Measurements from ENCODE around the gene CNDP1.

Gene CNDP1

DNA sequence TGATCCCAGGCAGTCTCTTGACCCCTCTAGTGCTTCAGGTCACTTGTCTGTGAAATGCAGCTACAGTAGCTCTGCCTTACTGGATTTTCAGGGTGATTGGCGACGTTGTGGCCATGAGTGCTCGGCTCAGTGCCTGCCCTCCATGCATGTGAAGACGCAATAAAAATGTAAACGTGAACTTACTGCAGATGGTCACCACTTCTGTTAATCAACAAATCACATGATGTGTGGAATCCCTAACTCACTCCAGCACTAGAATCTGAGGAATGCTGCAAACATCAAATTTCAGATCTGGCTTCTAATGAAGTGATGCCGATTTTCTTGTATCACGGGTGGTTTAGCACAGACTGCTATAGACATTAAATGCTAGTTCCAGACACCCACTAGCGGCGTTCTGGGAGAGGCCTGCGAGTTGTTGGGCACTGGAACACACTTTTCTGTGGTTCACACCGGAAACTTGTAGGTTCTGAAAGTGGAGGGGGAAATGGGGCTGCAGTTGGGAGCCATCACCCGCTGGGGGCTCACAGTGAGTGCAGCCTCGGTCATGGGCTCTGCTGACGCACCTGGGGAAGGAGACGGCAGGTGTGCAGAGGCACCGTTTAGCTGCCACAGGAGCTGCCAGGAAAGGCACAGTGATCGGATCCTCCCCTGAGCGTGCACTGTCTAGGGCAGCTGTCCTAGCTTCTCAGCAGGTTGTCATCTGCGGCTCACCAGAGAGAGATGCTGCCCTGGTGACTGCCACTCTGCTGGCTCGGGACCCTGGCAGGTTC is 6.5 kb downstream of the CNDP1 start:
- Mint-ChIP-seq H3K27me3 (ENCODE audit: low read depth) (no peaks in the 10 kb centered on the region), H3K4me3 (no peak overlapping the region), H3K27ac (no peak overlapping the region), H3K9me3 (no peaks in the 10 kb centered on the region), H3K4me1 (ENCODE audit: low read depth) (no peaks in the 10 kb centered on the region), H3K36me3 (ENCODE audit: low read depth) (no peaks in the 10 kb centered on the region)

DNA sequence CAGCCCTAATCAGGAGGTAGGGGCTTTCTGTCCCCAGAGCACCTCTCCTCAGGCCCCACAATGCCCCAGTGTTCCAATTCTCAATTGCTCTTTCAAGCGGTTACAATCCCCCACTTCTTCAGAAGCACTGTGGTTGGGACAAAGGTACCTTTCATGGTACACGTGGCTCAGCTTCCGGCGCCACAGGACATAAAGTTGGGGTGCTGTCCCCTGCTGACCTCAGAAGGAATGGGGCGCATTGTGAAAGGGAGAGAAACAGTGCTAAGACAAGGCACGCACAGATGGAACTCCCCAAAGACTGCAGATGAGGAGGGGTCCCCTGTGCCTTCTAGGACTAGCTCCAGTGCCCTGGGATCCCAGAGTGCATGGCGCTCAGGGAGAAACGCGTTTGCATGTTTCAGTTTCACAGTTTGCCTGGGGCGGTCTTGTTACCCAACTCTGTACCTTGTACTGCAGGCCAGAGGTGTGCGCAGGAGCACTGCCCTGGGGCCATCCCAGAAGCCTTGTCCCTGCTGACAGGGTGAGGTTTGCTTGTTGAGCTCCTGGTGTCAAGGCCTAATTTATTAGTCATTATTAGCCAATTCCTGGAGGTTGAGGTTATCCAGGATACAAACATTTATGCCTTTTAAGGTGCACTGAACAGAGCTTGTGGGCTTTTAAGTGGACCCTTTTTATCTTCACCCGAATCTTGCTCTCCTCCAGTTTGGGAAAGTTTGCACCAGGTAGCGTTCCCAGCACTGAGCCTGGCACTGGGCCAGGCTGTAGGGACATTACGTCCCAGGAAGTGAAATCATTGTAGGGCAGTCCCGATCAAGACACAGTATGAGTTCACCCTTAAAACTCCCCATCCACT is 7.6 kb downstream of the CNDP1 start:
- Mint-ChIP-seq H3K9me3 (no peaks in the 10 kb centered on the region), H3K4me3 (no peak overlapping the region), H3K27ac (no peak overlapping the region), H3K27me3 (ENCODE audit: low read depth) (no peaks in the 10 kb centered on the region), H3K36me3 (ENCODE audit: low read depth) (no peaks in the 10 kb centered on the region), H3K4me1 (ENCODE audit: low read depth) (peaks cover 2% of the 10 kb centered on the region)

DNA sequence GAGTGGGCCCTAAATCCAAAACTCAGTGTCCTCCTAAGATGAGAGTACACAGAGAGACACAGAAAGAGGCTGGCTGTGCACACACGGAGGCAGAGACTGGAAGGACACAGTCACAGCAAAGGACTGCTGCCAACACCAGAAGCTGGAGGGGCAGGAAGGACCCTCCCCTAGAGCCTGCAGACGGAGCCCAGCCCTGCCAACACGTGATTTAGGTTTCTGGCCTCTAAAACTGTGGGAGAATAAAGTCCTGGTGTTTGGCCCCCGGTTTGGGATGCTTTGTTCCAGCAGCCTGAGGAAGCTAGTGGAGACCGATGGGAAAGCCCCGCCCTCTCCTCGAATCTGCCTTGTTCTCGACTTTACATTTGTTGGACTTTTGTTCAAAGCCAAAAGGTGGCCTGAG is 10.6 kb downstream of the CNDP1 start:
- Mint-ChIP-seq H3K9me3 (peaks cover 21% of the 10 kb centered on the region), H3K36me3 (ENCODE audit: low read depth) (no peaks in the 10 kb centered on the region), H3K4me3 (no peak overlapping the region), H3K27me3 (ENCODE audit: low read depth) (no peaks in the 10 kb centered on the region), H3K27ac (no peak overlapping the region), H3K4me1 (ENCODE audit: low read depth) (peaks cover 7% of the 10 kb centered on the region)

DNA sequence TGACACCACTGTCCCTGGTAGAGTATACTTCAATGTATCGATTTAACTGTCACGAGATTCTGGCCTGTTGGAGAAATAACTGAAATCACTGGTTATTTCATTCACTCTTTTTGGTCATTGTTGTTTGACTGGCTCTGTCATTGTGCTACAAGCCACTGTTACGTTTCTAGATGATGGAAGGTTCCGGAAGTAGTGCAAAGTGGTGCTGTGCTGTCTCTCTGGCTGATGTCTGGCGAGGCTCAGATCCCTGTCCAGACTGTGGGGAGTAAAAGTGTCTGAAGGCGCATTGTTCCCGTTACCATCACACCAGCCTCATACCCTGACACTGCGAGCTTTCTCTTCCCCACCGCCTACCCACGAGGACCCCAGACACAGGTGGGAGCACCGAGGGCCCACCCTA is 11.7 kb downstream of the CNDP1 start:
- H3K27me3 Mint-ChIP-seq (ENCODE audit: low read depth), result no peaks in the 10 kb centered on the region
- no peaks in the 10 kb centered on the region for H3K36me3 Mint-ChIP-seq (ENCODE audit: low read depth)
- H3K9me3 Mint-ChIP-seq, result peaks cover 25% of the 10 kb centered on the region
- H3K27ac Mint-ChIP-seq, result no peak overlapping the region
- H3K4me1 Mint-ChIP-seq (ENCODE audit: low read depth), result peaks cover 7% of the 10 kb centered on the region
- no peak overlapping the region for H3K4me3 Mint-ChIP-seq

DNA sequence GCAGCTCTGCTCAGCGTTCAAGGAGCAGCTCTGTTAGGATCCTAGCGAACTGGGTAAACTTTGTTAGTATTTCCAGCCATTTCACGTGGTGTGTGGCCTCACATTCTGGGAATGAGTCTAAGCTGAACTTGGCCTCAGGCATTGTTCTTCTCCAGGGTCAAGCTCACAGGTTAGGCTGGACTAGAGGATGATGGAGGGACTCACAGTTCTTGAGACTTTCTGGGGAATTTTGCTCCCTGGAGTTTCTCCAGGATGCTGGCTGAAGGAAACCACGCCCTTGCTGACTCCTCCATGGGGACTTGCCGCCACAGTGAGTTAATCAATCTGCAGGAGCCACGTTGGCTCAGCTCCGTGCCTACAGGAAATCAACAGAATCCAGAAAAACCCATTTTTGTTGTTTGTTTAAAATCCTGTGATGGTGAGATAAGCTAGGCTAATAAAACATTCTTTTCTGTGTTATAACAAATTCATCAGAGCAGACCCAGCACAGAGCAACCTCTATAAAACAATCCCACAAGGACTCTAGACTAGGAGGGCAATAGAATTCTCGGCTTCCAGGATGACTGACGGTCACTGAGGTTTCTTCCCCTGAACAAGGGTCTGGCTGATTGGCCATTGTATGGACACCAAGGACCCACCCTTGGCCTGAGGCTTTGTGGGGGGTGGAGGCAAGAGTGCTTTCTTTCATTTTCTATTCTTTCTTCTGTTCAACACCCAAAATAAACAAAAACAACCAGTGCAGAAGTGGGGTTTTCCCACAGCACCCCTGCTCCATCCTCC is 12.6 kb downstream of the CNDP1 start:
- Mint-ChIP-seq H3K9me3 (peaks cover 25% of the 10 kb centered on the region), H3K27ac (no peak overlapping the region), H3K36me3 (ENCODE audit: low read depth) (no peaks in the 10 kb centered on the region), H3K27me3 (ENCODE audit: low read depth) (no peaks in the 10 kb centered on the region), H3K4me1 (ENCODE audit: low read depth) (peaks cover 9% of the 10 kb centered on the region), H3K4me3 (no peak overlapping the region)

DNA sequence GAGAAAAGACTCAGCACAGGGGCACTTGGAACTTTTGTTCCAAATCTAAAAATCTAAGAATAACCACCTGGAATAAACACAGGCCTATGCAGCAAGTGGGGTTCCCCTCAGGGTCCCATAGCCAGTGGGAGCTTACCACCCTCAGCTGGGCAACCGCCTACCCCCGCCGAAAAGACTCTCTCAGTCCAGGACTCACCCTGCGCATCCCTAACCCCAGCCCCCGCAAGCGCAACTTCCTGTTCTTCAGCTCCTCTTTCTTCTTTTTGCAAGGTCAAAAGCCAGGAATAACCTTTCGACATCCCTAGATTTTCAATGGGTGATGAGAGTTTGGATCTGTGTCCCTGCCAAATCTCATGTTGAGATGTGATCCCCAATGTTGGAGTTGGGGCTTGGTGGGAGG is 13.6 kb downstream of the CNDP1 start:
- no peaks in the 10 kb centered on the region for H3K36me3 Mint-ChIP-seq (ENCODE audit: low read depth)
- H3K27ac Mint-ChIP-seq, result no peak overlapping the region
- no peak overlapping the region for H3K4me3 Mint-ChIP-seq
- peaks cover 9% of the 10 kb centered on the region for H3K4me1 Mint-ChIP-seq (ENCODE audit: low read depth)
- peaks cover 25% of the 10 kb centered on the region for H3K9me3 Mint-ChIP-seq
- H3K27me3 Mint-ChIP-seq (ENCODE audit: low read depth), result no peaks in the 10 kb centered on the region

DNA sequence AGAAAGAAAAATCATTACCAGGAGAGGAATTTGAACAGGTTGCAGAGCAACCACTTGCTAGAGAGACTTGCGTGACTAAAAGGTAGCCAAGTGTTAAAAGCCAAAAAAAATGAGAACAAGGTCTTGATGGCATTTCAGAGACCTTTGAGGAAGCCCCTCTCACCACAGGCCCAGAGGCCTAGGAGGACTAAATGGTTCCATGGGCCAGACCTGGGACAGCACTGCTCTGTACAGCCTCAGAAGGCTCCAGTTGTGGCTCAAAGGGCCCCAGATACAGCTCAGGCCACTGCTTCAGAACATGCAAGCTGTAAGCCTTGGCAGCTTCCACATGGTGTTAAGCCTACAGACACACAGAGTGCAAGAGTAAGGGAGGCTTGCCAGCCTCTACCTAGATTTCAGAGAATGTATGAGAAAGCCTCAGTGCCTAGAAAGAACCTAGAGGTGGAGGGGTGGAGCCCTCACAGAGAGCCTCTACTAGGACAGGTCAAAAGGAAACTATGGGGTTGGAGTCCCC is 15.3 kb downstream of the CNDP1 start:
- Mint-ChIP-seq H3K4me3 (no peak overlapping the region), H3K9me3 (peaks cover 25% of the 10 kb centered on the region), H3K36me3 (ENCODE audit: low read depth) (no peaks in the 10 kb centered on the region), H3K27ac (no peak overlapping the region), H3K4me1 (ENCODE audit: low read depth) (peaks cover 9% of the 10 kb centered on the region), H3K27me3 (ENCODE audit: low read depth) (peaks cover 3% of the 10 kb centered on the region)

- Mint-ChIP-seq H3K27me3 (ENCODE audit: low read depth) (peaks cover 3% of the 10 kb centered on the region), H3K36me3 (ENCODE audit: low read depth) (no peaks in the 10 kb centered on the region), H3K4me1 (ENCODE audit: low read depth) (peaks cover 9% of the 10 kb centered on the region), H3K27ac (no peak overlapping the region), H3K9me3 (peaks cover 25% of the 10 kb centered on the region), H3K4me3 (no peak overlapping the region)
Measured at GRCh38 chr18:74550886-74551285, 16.6 kb downstream of the CNDP1 start.

GRCh38 chr18:74551452-74551851 is 17.2 kb downstream of the CNDP1 start:
- no peak overlapping the region for H3K27ac Mint-ChIP-seq
- H3K27me3 Mint-ChIP-seq (ENCODE audit: low read depth), result peaks cover 3% of the 10 kb centered on the region
- peaks cover 9% of the 10 kb centered on the region for H3K4me1 Mint-ChIP-seq (ENCODE audit: low read depth)
- no peak overlapping the region for H3K4me3 Mint-ChIP-seq
- no peaks in the 10 kb centered on the region for H3K36me3 Mint-ChIP-seq (ENCODE audit: low read depth)
- H3K9me3 Mint-ChIP-seq, result peaks cover 25% of the 10 kb centered on the region

DNA sequence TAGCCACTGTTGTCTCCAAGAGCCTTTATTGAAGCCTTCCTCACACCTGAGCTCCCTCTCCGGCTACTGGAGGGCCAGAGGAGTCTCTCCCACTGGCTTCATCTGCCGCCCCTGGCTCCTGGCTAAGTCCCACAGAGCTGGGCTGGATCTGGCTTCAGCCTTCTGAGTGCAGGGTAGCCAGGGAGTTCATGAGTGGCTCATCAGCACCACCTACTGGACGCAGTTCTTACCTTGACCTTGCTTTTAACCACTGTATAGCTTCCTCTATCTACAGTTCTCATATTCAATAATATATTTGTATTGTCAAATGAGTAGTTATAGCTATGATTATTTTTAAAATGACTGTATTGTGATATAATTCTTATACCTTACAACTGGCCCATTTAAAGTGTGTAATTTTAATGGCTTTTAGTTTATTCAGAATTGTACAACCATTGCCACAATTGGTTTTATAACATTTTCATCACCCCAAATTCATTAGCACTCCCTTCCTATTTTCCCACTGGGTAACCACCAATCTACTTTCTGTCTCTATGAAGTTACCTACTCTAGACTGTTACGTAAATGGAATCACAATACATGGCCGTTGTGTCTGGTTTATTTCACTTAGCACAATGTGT is 17.7 kb downstream of the CNDP1 start:
- Mint-ChIP-seq H3K27ac (no peak overlapping the region), H3K4me1 (ENCODE audit: low read depth) (peaks cover 6% of the 10 kb centered on the region), H3K9me3 (peaks cover 25% of the 10 kb centered on the region)

DNA sequence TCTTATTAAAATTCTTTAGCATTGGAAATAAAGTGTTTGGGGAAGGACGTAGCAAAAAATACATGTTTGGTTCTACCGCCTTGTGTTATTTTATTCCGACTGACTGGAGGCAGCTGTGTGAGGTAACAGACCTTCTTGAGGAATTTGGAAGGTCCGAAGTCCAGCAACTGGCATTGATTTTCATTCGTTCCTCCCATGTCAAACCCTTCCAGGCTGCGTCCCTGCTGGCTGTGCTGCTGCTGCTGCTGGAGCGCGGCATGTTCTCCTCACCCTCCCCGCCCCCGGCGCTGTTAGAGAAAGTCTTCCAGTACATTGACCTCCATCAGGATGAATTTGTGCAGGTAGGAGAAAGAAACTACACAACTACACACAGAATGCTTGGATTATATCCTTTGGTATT is 21.8 kb downstream of the CNDP1 start:
- Mint-ChIP-seq H3K27me3 (ENCODE audit: low read depth) (peaks cover 7% of the 10 kb centered on the region), H3K4me1 (ENCODE audit: low read depth) (peaks cover 2% of the 10 kb centered on the region), H3K36me3 (ENCODE audit: low read depth) (no peaks in the 10 kb centered on the region), H3K27ac (no peak overlapping the region), H3K9me3 (no peaks in the 10 kb centered on the region), H3K4me3 (no peak overlapping the region)

More for the DNA sequence above, 17.7 kb downstream of the CNDP1 start:
- H3K27me3 Mint-ChIP-seq (ENCODE audit: low read depth), result peaks cover 3% of the 10 kb centered on the region
- H3K4me3 Mint-ChIP-seq, result no peak overlapping the region
- no peaks in the 10 kb centered on the region for H3K36me3 Mint-ChIP-seq (ENCODE audit: low read depth)

DNA sequence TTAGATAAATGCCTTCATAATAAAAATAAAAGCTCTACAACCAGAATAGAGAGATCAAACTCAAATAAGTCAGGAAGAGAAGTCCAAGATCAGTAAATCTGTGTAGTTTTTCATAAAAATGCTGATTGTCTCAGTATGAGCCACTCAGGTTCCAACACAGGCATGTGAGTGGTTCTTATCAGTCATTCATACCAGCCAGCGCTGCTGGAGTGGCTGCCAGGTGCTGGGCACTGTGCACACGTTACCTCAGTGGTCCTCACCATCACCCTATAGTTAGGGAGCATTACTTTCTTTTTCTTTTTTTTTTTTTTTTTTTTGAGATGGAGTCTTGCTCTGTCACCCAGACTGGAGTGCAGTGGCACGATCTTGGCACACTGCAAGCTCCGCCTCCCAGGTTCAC is 23.8 kb downstream of the CNDP1 start:
- Mint-ChIP-seq H3K27ac (no peak overlapping the region), H3K27me3 (ENCODE audit: low read depth) (peaks cover 7% of the 10 kb centered on the region), H3K36me3 (ENCODE audit: low read depth) (no peaks in the 10 kb centered on the region), H3K9me3 (no peaks in the 10 kb centered on the region), H3K4me1 (ENCODE audit: low read depth) (no peaks in the 10 kb centered on the region), H3K4me3 (no peak overlapping the region)

- Mint-ChIP-seq H3K4me3 (no peak overlapping the region), H3K4me1 (ENCODE audit: low read depth) (no peaks in the 10 kb centered on the region), H3K36me3 (ENCODE audit: low read depth) (peaks cover 2% of the 10 kb centered on the region), H3K9me3 (peaks cover 11% of the 10 kb centered on the region), H3K27ac (no peak overlapping the region), H3K27me3 (ENCODE audit: low read depth) (peaks cover 7% of the 10 kb centered on the region)
Measured at GRCh38 chr18:74562131-74562730, 27.9 kb downstream of the CNDP1 start.

DNA sequence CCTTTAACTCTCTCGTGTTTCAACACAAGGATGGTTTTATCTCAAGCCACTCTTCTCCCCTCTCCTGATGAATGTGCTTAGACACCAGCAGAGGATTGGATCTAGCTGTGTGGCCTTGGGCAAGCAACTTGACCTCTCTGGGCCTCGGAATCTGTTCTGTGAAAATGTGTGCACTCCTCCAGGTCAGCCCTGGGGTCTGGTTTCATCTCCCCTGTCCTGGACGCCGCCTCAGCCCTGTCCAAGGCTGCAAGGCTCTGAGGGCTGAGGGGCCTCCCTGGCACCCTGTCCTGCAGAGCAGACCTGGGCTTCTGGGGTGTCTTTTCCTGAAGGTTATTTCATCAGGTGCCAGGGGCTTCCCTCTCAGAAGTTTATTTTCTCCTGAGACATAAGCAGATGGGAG is 28.5 kb downstream of the CNDP1 start:
- Mint-ChIP-seq H3K9me3 (peaks cover 15% of the 10 kb centered on the region), H3K27ac (no peak overlapping the region), H3K4me3 (no peak overlapping the region), H3K4me1 (ENCODE audit: low read depth) (no peaks in the 10 kb centered on the region), H3K36me3 (ENCODE audit: low read depth) (peaks cover 2% of the 10 kb centered on the region), H3K27me3 (ENCODE audit: low read depth) (peaks cover 6% of the 10 kb centered on the region)

Measured in T-helper 1 cell treated with Interleukin-12 subunit alpha and Interleukin-12 subunit beta and Interleukin-4 antibody, amounts not matched to agents 30 μg/mL and 1 μg/mL, for 36 hours (primary cell).